ENCODE results near the gene PTS.

PTS gene

GRCh38 chr11:112260490-112260889, 34.3 kb downstream of the PTS start, which contains the start of gene PLET1:
TSS of gene PLET1 (minus strand) at chr11:112260860. CDS start at chr11:112260589, 271 bp downstream.
- no peak for DNase-seq (ENCODE audit: low read depth, low spot score)

GRCh38 chr11:112265659-112266409, 39.6 kb downstream of the PTS start:
- DNase-seq (ENCODE audit: low read depth, low spot score), result no peak

- no peak for DNase-seq (ENCODE audit: low read depth, low spot score)
Measured at GRCh38 chr11:112266410-112266778, 40.2 kb downstream of the PTS start.

GRCh38 chr11:112267188-112267591, 41.0 kb downstream of the PTS start:
- DNase-seq (ENCODE audit: low read depth, low spot score), result no peak

GRCh38 chr11:112268406-112268805, 42.2 kb downstream of the PTS start:
- no peak for DNase-seq (ENCODE audit: low read depth, low spot score)

GRCh38 chr11:112269139-112269538, 42.9 kb downstream of the PTS start:
- no peak for DNase-seq (ENCODE audit: low read depth, low spot score)

- no peak for DNase-seq (ENCODE audit: low read depth, low spot score)
Measured at GRCh38 chr11:112270551-112271180, 44.4 kb downstream of the PTS start.

GRCh38 chr11:112271242-112271641, 45.0 kb downstream of the PTS start:
- no peak for DNase-seq (ENCODE audit: low read depth, low spot score)

- no peak for DNase-seq (ENCODE audit: low read depth, low spot score)
Measured at GRCh38 chr11:112273066-112273465, 46.8 kb downstream of the PTS start.

- no peak for DNase-seq (ENCODE audit: low read depth, low spot score)
Measured at GRCh38 chr11:112274007-112274783, 48.0 kb downstream of the PTS start.

GRCh38 chr11:112277029-112277428, 50.8 kb downstream of the PTS start:
- no peak for DNase-seq (ENCODE audit: low read depth, low spot score)

GRCh38 chr11:112277941-112278340, 51.7 kb downstream of the PTS start:
- DNase-seq (ENCODE audit: low read depth, low spot score), result no peak

- DNase-seq (ENCODE audit: low read depth, low spot score), result no peak
Measured at GRCh38 chr11:112278803-112279202, 52.6 kb downstream of the PTS start.

- no peak for DNase-seq (ENCODE audit: low read depth, low spot score)
Measured at GRCh38 chr11:112279901-112280267, 53.7 kb downstream of the PTS start.

- DNase-seq (ENCODE audit: low read depth, low spot score), result peak; percentile 56
Measured at GRCh38 chr11:112280268-112281126, 54.3 kb downstream of the PTS start.

- no peak for DNase-seq (ENCODE audit: low read depth, low spot score)
Measured at GRCh38 chr11:112281726-112282125, 55.5 kb downstream of the PTS start.

All from smooth muscle cell of the brain vasculature (primary cell).